Sigmoid colon (tissue), 4 donors: ENCODE results near the gene NHS.

ENCODE experiments used
- POLR2A ChIP-seq, 2 donors: fragments of 450-650 bp; IDR thresholded peaks; one replicate each; pipeline ENCODE4 v1.6.1; 2016; ENCODE audit warnings: antibody characterized with exemption in 2 of 2, mild to moderate bottlenecking in 2 of 2, moderate library complexity in 2 of 2
- POLR2AphosphoS5 ChIP-seq, 4 donors: sonication (generic); formaldehyde crosslinking; IDR thresholded peaks; one replicate each; pipeline ENCODE4 v1.6.1; 2017; ENCODE audit warnings: antibody characterized with exemption in 4 of 4
- TF ChIP-seq, protein P1 (sequence below), 4 experiments: fragments of 450-650 bp in 3 of 4; fragments of 200-600 bp in 1 of 4; IDR thresholded peaks; one replicate each; pipeline ENCODE4 v1.5.1; 2016 to 2019; ENCODE audit warnings: antibody characterized with exemption in 4 of 4, mild to moderate bottlenecking in 3 of 4, moderate library complexity in 2 of 4

DNA sequence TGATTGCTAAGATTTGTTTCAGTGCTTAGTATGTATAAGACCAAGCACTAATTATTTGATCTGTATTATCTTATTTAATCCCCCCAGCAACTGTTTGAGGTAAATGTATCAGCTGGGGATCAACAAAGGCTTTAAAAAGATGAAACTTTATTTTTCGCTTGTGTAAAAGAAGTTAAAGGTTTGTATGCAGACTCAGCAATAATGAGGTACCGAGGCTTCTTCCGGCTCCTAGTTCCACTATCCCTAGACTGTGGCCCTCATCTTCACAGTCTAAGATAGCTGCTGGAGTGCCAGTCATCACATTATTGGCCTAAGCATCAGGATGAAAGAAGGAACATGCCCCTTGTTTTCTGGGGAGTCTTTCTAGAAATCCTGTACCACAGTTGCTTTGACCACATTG, 256.6 kb downstream of the NHS start:
- TF ChIP-seq, protein P1, sequence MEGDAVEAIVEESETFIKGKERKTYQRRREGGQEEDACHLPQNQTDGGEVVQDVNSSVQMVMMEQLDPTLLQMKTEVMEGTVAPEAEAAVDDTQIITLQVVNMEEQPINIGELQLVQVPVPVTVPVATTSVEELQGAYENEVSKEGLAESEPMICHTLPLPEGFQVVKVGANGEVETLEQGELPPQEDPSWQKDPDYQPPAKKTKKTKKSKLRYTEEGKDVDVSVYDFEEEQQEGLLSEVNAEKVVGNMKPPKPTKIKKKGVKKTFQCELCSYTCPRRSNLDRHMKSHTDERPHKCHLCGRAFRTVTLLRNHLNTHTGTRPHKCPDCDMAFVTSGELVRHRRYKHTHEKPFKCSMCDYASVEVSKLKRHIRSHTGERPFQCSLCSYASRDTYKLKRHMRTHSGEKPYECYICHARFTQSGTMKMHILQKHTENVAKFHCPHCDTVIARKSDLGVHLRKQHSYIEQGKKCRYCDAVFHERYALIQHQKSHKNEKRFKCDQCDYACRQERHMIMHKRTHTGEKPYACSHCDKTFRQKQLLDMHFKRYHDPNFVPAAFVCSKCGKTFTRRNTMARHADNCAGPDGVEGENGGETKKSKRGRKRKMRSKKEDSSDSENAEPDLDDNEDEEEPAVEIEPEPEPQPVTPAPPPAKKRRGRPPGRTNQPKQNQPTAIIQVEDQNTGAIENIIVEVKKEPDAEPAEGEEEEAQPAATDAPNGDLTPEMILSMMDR (IDR thresholded peaks at IDR 0.05), result no peak
- TF ChIP-seq POLR2AphosphoS5 (IDR thresholded peaks at IDR 0.05) (no peak), POLR2A (IDR thresholded peaks at IDR 0.05) (no peak)
